Endothelial cell of umbilical vein (primary cell): Measurements from ENCODE around the gene RPS6KA4.

Source experiments
- EZH2 ChIP-seq: IDR thresholded peaks from 2 replicates; pipeline ENCODE4 v1.6.1; 2012; ENCODE audit warnings: borderline replicate concordance, low read depth, mild to moderate bottlenecking, moderate library complexity, low read length, inconsistent platforms; ENCODE audit not compliant: severe bottlenecking
- FOS ChIP-seq: IDR thresholded peaks from 2 replicates; pipeline ENCODE4 v1.6.1; 2011; ENCODE audit warnings: mild to moderate bottlenecking, low read length, moderate library complexity, borderline replicate concordance; ENCODE audit not compliant: insufficient read depth
- GATA2 ChIP-seq: IDR thresholded peaks from 2 replicates; pipeline ENCODE4 v1.7.0; 2011; ENCODE audit warnings: low read depth, mild to moderate bottlenecking, moderate library complexity, mixed read lengths, low read length; ENCODE audit not compliant: insufficient read length, insufficient read depth
- JUN ChIP-seq: IDR thresholded peaks from 2 replicates; pipeline ENCODE4 v1.6.1; 2011; ENCODE audit warnings: borderline replicate concordance, low read depth; ENCODE audit not compliant: insufficient read length, insufficient read depth
- MYC ChIP-seq: IDR thresholded peaks from one replicate; pipeline ENCODE4 v1.6.1; 2011; ENCODE audit warnings: mild to moderate bottlenecking, low read depth, low read length
- POLR2A ChIP-seq: IDR thresholded peaks from 2 replicates; pipeline ENCODE4 v1.6.1; 2012; ENCODE audit warnings: low read depth, mild to moderate bottlenecking, control low read depth, low read length
- POLR2AphosphoS5 ChIP-seq: IDR thresholded peaks from 2 replicates; pipeline ENCODE4 v1.6.1; 2012; ENCODE audit warnings: low read depth, mild to moderate bottlenecking, control low read depth, low read length, moderate library complexity; ENCODE audit not compliant: insufficient read depth
- TF ChIP-seq, protein P1 (sequence below), 2 donors: IDR thresholded peaks; 1 replicate in 1 of 2; 2 replicates in 1 of 2; pipeline ENCODE4 v1.5.1; 2011; ENCODE audit warnings: low read length in 2 of 2, mild to moderate bottlenecking in 2 of 2, moderate library complexity in 2 of 2, control low read depth in 1 of 2, inconsistent platforms in 1 of 2, low read depth in 1 of 2; ENCODE audit not compliant: insufficient read depth in 1 of 2; ENCODE audit errors: extremely low read depth in 1 of 2
- TF ChIP-seq, protein P2 (sequence below): IDR thresholded peaks from 2 replicates; pipeline ENCODE4 v1.6.1; 2011; ENCODE audit not compliant: insufficient read depth, insufficient read length

DNA sequence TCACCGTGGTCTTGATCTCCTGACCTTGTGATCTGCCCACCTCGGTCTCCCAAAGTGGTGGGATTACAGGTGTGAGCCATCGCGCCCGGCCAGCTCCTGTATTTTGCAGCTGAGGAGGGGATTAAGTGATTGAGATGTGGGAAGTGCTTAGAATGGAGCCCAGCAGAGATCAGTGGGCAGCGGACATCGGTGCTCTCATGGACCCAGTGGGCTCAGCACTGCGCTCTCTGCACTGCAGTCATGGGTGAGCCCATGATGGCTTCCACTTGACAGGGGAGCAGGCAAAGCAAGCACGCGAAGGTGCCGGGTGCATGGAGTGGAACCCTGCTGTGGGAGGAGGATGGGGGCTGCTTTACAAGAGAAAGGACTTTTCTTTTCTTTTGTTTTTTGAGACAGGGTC lies 28.1 kb upstream of the RPS6KA4 start:
- TF ChIP-seq POLR2A (no peak), POLR2AphosphoS5 (no peak), JUN (no peak), EZH2 (no peak), MYC (no peak), GATA2 (no peak), FOS (no peak)
- TF ChIP-seq, protein P1, sequence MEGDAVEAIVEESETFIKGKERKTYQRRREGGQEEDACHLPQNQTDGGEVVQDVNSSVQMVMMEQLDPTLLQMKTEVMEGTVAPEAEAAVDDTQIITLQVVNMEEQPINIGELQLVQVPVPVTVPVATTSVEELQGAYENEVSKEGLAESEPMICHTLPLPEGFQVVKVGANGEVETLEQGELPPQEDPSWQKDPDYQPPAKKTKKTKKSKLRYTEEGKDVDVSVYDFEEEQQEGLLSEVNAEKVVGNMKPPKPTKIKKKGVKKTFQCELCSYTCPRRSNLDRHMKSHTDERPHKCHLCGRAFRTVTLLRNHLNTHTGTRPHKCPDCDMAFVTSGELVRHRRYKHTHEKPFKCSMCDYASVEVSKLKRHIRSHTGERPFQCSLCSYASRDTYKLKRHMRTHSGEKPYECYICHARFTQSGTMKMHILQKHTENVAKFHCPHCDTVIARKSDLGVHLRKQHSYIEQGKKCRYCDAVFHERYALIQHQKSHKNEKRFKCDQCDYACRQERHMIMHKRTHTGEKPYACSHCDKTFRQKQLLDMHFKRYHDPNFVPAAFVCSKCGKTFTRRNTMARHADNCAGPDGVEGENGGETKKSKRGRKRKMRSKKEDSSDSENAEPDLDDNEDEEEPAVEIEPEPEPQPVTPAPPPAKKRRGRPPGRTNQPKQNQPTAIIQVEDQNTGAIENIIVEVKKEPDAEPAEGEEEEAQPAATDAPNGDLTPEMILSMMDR (IDR thresholded peaks at IDR 0.05; ENCODE audit: extremely low read depth in 1 of 2, insufficient read depth in 1 of 2, low read depth in 1 of 2, low read length in 2 of 2) = no peak
- TF ChIP-seq, protein P2, sequence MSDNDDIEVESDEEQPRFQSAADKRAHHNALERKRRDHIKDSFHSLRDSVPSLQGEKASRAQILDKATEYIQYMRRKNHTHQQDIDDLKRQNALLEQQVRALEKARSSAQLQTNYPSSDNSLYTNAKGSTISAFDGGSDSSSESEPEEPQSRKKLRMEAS = no peak
